Fibroblast of villous mesenchyme (primary cell): ENCODE results near the gene BMP3. TPM values are rescaled to one million over a fixed set of nuclear protein-coding genes. Genes with fewer than 3 reads are reported as not detected.
A peak's percentile ranks its signal among the peaks of the same experiment; 100 is the strongest.

Source experiments
- DNase-seq: peaks from one replicate; pipeline ENCODE4 v3.0.0-alpha.2; 2010; ENCODE audit warnings: low read depth
- H3K4me3 ChIP-seq: 2 replicates; pipeline ENCODE4 v1.5.1; 2011; ENCODE audit warnings: low read depth, mild to moderate bottlenecking, low read length
- total RNA-seq: library from RNA; depleted of rRNA; stranded (reverse); fragments of >200 nt; gene quantifications from 2 replicates; pipeline ENCODE4 v1.2.3, GENCODE V29; 2012
- TF ChIP-seq, protein P1 (sequence below): IDR thresholded peaks from 2 replicates; pipeline ENCODE4 v1.5.1; 2012; ENCODE audit warnings: low read depth, mild to moderate bottlenecking, low read length; ENCODE audit not compliant: insufficient read depth

BMP3 gene
- total RNA-seq, 1 donor: not detected

GRCh38 chr4:81061344-81061730 is 30.8 kb downstream of the BMP3 start:
- TF ChIP-seq, protein P1, sequence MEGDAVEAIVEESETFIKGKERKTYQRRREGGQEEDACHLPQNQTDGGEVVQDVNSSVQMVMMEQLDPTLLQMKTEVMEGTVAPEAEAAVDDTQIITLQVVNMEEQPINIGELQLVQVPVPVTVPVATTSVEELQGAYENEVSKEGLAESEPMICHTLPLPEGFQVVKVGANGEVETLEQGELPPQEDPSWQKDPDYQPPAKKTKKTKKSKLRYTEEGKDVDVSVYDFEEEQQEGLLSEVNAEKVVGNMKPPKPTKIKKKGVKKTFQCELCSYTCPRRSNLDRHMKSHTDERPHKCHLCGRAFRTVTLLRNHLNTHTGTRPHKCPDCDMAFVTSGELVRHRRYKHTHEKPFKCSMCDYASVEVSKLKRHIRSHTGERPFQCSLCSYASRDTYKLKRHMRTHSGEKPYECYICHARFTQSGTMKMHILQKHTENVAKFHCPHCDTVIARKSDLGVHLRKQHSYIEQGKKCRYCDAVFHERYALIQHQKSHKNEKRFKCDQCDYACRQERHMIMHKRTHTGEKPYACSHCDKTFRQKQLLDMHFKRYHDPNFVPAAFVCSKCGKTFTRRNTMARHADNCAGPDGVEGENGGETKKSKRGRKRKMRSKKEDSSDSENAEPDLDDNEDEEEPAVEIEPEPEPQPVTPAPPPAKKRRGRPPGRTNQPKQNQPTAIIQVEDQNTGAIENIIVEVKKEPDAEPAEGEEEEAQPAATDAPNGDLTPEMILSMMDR: no peak
- no peak overlapping the region for H3K4me3 ChIP-seq
- no peak for DNase-seq

GRCh38 chr4:81062001-81062400 is 31.5 kb downstream of the BMP3 start:
- TF ChIP-seq, protein P1: no peak
- H3K4me3 ChIP-seq: no peak overlapping the region
- DNase-seq: no peak

DNA sequence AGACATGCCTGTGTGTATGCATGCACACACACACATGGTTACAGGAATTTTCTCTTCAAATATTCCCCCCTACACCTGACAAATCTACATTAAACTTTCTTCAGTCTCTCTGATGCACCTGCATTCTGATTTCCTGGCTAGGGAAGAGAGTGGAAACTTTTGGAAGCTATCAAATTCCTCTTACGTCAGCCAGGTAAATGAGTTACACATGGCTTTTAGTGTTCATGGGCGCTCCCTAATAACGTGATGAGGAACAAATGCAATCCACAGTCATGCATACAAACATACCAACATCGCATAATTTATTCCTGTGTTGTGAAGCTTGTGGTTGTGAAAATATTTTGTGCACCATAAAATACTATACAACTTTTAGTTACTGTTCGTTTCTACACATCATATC is 34.9 kb downstream of the BMP3 start:
- TF ChIP-seq, protein P1: no peak
- no peak for DNase-seq
- H3K4me3 ChIP-seq: no peak overlapping the region

DNA sequence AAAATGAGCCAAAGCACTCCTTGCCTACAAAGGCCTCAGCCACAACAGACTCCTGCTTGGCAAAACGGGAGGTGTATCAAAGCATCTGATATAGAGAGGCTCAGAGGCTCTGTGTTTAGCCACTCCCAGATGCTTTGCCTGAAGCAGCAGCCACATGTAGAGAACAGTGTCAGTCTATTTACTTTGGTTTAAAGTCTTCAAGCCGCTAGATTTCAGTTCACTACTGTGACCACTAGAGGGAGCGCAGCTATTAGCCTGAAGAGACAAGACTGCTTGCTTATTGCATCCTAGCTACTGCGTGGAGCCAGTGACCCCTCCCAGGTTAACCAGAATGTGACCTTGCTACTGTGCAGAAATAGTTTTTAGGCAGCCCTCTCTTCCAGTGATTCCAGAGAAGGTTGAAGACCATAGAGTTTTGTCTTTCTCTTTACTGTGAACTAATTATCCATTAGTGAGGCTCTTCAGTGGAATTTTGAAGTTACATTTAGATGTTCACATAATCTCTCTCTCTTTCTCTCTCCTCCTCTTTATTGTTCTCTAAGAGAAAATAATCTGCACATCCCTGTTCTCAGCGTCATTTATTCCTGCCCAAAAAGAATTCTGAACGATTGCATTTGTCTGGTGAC is 39.3 kb downstream of the BMP3 start:
- TF ChIP-seq, protein P1: peak; percentile 95
- peak; percentile 86 for DNase-seq
- no peak overlapping the region for H3K4me3 ChIP-seq

- TF ChIP-seq, protein P1: no peak
- no peak for DNase-seq
Measured at GRCh38 chr4:81071013-81071412, 40.5 kb downstream of the BMP3 start.

GRCh38 chr4:81081156-81081555 is 50.6 kb downstream of the BMP3 start:
- no peak overlapping the region for H3K4me3 ChIP-seq
- TF ChIP-seq, protein P1: no peak
- DNase-seq: no peak

More at GRCh38 chr4:81071013-81071412, 40.5 kb downstream of the BMP3 start:
- H3K4me3 ChIP-seq: no peak overlapping the region

GRCh38 chr4:81084029-81084428 is 53.5 kb downstream of the BMP3 start:
- no peak overlapping the region for H3K4me3 ChIP-seq
- peak; percentile 18 for DNase-seq
- TF ChIP-seq, protein P1: no peak
